GM23338 (cell line): ENCODE measurements around the gene NPAS2. TPM values are rescaled to one million over a fixed set of nuclear protein-coding genes. Genes with fewer than 3 reads are reported as not detected.

Experiments
- ATAC-seq: fragments of 200-7000 bp; cut with Tn5 transposase; 3 replicates; pipeline ENCODE4 v1.9.1; 2020
- DNase-seq: peaks from one replicate; pipeline ENCODE4 v3.0.0-alpha.2; 2015; ENCODE audit warnings: low spot score
- H2AFZ ChIP-seq: fragments of 200-600 bp; sonication (generic); 2 replicates; pipeline ENCODE4 v1.8.0; 2016; ENCODE audit warnings: antibody characterized with exemption, mild to moderate bottlenecking, moderate library complexity
- H3F3A ChIP-seq: fragments of 200-600 bp; sonication (generic); replicated peaks from 2 replicates; pipeline ENCODE4 v1.8.0; 2017; ENCODE audit warnings: antibody characterized with exemption, mixed run types, low read depth
- H3K27ac ChIP-seq: fragments of 200-600 bp; sonication (generic); 2 replicates; pipeline ENCODE4 v1.6.1; 2016; ENCODE audit warnings: low read depth
- H3K27me3 ChIP-seq: fragments of 200-600 bp; sonication (generic); 2 replicates; pipeline ENCODE4 v1.8.0; 2016; ENCODE audit warnings: mild to moderate bottlenecking, mixed run types, moderate library complexity; ENCODE audit not compliant: insufficient read depth
- H3K36me3 ChIP-seq: fragments of 200-600 bp; sonication (generic); 2 replicates; pipeline ENCODE4 v1.8.0; 2016; ENCODE audit warnings: mild to moderate bottlenecking; ENCODE audit not compliant: insufficient read depth
- H3K4me1 ChIP-seq: fragments of 200-600 bp; sonication (generic); 2 replicates; pipeline ENCODE4 v1.8.0; 2016; ENCODE audit warnings: mild to moderate bottlenecking, moderate library complexity; ENCODE audit not compliant: insufficient read depth
- H3K4me2 ChIP-seq: fragments of 200-600 bp; sonication (generic); 2 replicates; pipeline ENCODE4 v1.7.1; 2017; ENCODE audit warnings: mixed run types
- H3K4me3 ChIP-seq: fragments of 200-600 bp; sonication (generic); 2 replicates; pipeline ENCODE4 v1.6.1; 2016; ENCODE audit warnings: mixed run types
- H3K79me2 ChIP-seq: fragments of 200-600 bp; sonication (generic); replicated peaks from 2 replicates; pipeline ENCODE4 v1.8.0; 2017; ENCODE audit warnings: mild to moderate bottlenecking; ENCODE audit not compliant: insufficient read depth
- H3K9me2 ChIP-seq: fragments of 200-600 bp; sonication (generic); 2 replicates; pipeline ENCODE4 v1.8.0; 2017; ENCODE audit not compliant: insufficient read depth
- H4K20me1 ChIP-seq: fragments of 200-600 bp; sonication (generic); replicated peaks from 2 replicates; pipeline ENCODE4 v1.8.0; 2017; ENCODE audit warnings: mild to moderate bottlenecking; ENCODE audit not compliant: insufficient read depth
- H3K27ac Mint-ChIP-seq: 2 replicates; pipeline ENCODE4 v1.8.0; 2020; ENCODE audit warnings: inconsistent platforms, mild to moderate bottlenecking, moderate library complexity, mixed read lengths
- H3K27me3 Mint-ChIP-seq: 3 replicates; pipeline ENCODE4 v1.8.0; 2022; ENCODE audit warnings: low read depth, mild to moderate bottlenecking, moderate library complexity, mixed read lengths, inconsistent platforms; ENCODE audit not compliant: insufficient read depth, poor library complexity
- H3K36me3 Mint-ChIP-seq: 3 replicates; pipeline ENCODE4 v1.8.0; 2021; ENCODE audit warnings: low read depth, mild to moderate bottlenecking, inconsistent platforms, moderate library complexity, mixed read lengths
- H3K4me1 Mint-ChIP-seq: 3 replicates; pipeline ENCODE4 v1.8.0; 2020; ENCODE audit warnings: mild to moderate bottlenecking, inconsistent platforms, mixed read lengths
- H3K4me3 Mint-ChIP-seq: 3 replicates; pipeline ENCODE4 v1.8.0; 2021; ENCODE audit warnings: moderate library complexity, mild to moderate bottlenecking, inconsistent platforms, mixed read lengths
- H3K9me3 Mint-ChIP-seq: 3 replicates; pipeline ENCODE4 v1.8.0; 2020; ENCODE audit warnings: moderate library complexity, mild to moderate bottlenecking, inconsistent platforms, mixed read lengths
- EZH2 ChIP-seq: fragments of 200-600 bp; sonication (generic); IDR thresholded peaks from one replicate; pipeline ENCODE4 v1.8.0; 2017; ENCODE audit warnings: antibody characterized with exemption, mild to moderate bottlenecking, low read depth; ENCODE audit not compliant: unreplicated experiment
- STAT1 ChIP-seq: IDR thresholded peaks from one replicate; pipeline ENCODE4 v1.6.1; 2016; ENCODE audit warnings: antibody characterized with exemption; ENCODE audit not compliant: unreplicated experiment
- ZNF114 ChIP-seq: fragments of 250-450 bp; sonication (Bioruptor Pico); IDR thresholded peaks from 2 replicates; pipeline ENCODE4 v1.5.0; 2020; ENCODE audit warnings: mild to moderate bottlenecking, moderate library complexity
- polyA plus RNA-seq: library from polyadenylated mRNA; unstranded; fragments of >200 nt; fragmentation: Nextera tagmentation; extraction: Ambion mirVana; gene quantifications from 2 replicates; pipeline ENCODE4 v1.2.1, GENCODE V29; 2016
- total RNA-seq: library from RNA; depleted of rRNA; stranded (reverse); fragments of >200 nt; shearing (Covaris generic); gene quantifications from 2 replicates; pipeline ENCODE4 v1.2.3, GENCODE V29; 2014
- TF ChIP-seq, protein P1 (sequence below): IDR thresholded peaks from one replicate; pipeline ENCODE4 v1.6.1; 2018; ENCODE audit warnings: antibody characterized with exemption; ENCODE audit not compliant: unreplicated experiment
- TF ChIP-seq, protein P2 (sequence below): IDR thresholded peaks from 2 replicates; pipeline ENCODE4 v1.6.1; 2016; ENCODE audit warnings: antibody characterized with exemption
- TF ChIP-seq, protein P3 (sequence below), 2 experiments: fragments of 200-600 bp in 1 of 2; sonication (generic) in 1 of 2; conservative IDR thresholded peaks; 2 replicates each; pipeline versions ENCODE4 v1.5.1 to v1.6.1; 2016 to 2017; ENCODE audit warnings: antibody characterized with exemption in 2 of 2, low read depth in 2 of 2, mild to moderate bottlenecking in 2 of 2, moderate library complexity in 1 of 2

The NPAS2 gene
- total and polyA plus RNA-seq, 2 experiments from 2014 or later = 0.56 to 1.1 TPM

DNA sequence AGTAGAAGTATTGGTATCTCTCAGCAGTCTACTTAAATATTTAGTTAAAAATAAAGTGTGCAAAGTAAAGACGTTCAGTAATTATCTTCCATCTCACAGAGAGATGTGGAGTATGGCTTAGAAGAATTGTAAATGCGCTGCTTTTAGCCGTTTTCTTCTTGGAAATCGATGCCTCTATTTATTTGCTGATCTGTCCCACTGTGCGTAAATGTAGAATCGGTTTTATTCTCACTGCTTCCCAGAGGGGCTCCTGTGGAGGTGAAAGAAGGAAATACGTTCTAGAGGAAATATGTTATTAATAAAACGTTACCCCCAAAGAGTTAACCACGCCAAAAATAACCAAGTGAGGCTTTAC lies 1.9 kb downstream of the NPAS2 start (continued):
- TF ChIP-seq, protein P1, sequence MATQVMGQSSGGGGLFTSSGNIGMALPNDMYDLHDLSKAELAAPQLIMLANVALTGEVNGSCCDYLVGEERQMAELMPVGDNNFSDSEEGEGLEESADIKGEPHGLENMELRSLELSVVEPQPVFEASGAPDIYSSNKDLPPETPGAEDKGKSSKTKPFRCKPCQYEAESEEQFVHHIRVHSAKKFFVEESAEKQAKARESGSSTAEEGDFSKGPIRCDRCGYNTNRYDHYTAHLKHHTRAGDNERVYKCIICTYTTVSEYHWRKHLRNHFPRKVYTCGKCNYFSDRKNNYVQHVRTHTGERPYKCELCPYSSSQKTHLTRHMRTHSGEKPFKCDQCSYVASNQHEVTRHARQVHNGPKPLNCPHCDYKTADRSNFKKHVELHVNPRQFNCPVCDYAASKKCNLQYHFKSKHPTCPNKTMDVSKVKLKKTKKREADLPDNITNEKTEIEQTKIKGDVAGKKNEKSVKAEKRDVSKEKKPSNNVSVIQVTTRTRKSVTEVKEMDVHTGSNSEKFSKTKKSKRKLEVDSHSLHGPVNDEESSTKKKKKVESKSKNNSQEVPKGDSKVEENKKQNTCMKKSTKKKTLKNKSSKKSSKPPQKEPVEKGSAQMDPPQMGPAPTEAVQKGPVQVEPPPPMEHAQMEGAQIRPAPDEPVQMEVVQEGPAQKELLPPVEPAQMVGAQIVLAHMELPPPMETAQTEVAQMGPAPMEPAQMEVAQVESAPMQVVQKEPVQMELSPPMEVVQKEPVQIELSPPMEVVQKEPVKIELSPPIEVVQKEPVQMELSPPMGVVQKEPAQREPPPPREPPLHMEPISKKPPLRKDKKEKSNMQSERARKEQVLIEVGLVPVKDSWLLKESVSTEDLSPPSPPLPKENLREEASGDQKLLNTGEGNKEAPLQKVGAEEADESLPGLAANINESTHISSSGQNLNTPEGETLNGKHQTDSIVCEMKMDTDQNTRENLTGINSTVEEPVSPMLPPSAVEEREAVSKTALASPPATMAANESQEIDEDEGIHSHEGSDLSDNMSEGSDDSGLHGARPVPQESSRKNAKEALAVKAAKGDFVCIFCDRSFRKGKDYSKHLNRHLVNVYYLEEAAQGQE = no peak
- TF ChIP-seq, protein P2, sequence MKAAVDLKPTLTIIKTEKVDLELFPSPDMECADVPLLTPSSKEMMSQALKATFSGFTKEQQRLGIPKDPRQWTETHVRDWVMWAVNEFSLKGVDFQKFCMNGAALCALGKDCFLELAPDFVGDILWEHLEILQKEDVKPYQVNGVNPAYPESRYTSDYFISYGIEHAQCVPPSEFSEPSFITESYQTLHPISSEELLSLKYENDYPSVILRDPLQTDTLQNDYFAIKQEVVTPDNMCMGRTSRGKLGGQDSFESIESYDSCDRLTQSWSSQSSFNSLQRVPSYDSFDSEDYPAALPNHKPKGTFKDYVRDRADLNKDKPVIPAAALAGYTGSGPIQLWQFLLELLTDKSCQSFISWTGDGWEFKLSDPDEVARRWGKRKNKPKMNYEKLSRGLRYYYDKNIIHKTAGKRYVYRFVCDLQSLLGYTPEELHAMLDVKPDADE = no peak
- TF ChIP-seq, protein P3, sequence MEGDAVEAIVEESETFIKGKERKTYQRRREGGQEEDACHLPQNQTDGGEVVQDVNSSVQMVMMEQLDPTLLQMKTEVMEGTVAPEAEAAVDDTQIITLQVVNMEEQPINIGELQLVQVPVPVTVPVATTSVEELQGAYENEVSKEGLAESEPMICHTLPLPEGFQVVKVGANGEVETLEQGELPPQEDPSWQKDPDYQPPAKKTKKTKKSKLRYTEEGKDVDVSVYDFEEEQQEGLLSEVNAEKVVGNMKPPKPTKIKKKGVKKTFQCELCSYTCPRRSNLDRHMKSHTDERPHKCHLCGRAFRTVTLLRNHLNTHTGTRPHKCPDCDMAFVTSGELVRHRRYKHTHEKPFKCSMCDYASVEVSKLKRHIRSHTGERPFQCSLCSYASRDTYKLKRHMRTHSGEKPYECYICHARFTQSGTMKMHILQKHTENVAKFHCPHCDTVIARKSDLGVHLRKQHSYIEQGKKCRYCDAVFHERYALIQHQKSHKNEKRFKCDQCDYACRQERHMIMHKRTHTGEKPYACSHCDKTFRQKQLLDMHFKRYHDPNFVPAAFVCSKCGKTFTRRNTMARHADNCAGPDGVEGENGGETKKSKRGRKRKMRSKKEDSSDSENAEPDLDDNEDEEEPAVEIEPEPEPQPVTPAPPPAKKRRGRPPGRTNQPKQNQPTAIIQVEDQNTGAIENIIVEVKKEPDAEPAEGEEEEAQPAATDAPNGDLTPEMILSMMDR (conservative IDR thresholded peaks at IDR 0.05; ENCODE audit: low read depth in 2 of 2) = no peak

DNA sequence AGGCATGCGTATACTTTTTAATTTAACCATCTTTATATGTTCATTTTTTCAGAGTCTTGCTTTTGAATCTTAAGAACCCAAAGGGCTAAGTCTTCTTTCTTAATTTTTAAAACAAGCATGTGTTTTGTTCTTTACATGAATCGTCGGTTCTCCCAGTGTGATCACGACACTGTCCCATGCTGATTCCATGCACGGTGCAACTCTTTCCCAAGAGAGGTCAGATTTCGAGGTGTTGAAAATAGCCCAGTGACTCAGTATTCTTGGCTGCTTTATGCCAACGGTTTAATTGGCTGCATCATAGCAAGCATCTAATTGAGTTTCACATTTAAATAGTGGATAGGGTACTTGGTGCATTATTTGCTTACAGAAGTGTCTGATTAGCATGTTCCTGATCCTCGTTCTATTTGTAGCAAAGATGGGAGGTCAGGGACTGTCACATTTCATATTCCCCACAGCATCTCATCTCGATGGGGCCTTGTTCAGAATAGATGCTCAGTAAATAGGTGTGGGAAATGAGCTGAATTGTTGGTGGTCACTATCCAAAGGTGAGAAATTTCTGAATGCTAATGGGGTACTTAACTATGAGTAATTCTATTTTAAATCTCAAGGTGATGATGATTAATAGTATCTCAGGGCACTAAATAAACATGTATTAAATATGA lies 2.8 kb downstream of the NPAS2 start:
- peaks cover 53% of the 10 kb centered on the region for H3K27me3 ChIP-seq
- H2AFZ ChIP-seq = no peak overlapping the region
- H3K4me1 ChIP-seq = peaks cover 15% of the 10 kb centered on the region
- Mint-ChIP-seq H3K27ac (no peak overlapping the region), H3K4me1 (peaks cover 34% of the 10 kb centered on the region), H3K4me3 (no peak overlapping the region), H3K27me3 (peaks cover 43% of the 10 kb centered on the region), H3K36me3 (no peaks in the 10 kb centered on the region; the same call in 2 of the 3 replicates), H3K9me3 (peaks cover under 1% of the 10 kb centered on the region; the same call in 1 of the 3 replicates)
- no peak overlapping the region for H3K4me3 ChIP-seq
- H3K36me3 ChIP-seq = no peaks in the 10 kb centered on the region
- no peaks in the 10 kb centered on the region for H3K9me2 ChIP-seq
- no peak overlapping the region for H3K4me2 ChIP-seq
- no peak overlapping the region for H3K27ac ChIP-seq
- DNase-seq = no peak
- H3K79me2 ChIP-seq = no peaks in the 10 kb centered on the region
- no peaks in the 10 kb centered on the region; the same call in 1 of the 2 replicates for H4K20me1 ChIP-seq
- H3F3A ChIP-seq = no peaks in the 10 kb centered on the region
- ATAC-seq = no peak
- TF ChIP-seq EZH2 = no peak
- TF ChIP-seq, protein P2 = no peak
- TF ChIP-seq, protein P1 = no peak
- no peak for TF ChIP-seq ZNF114
- no peak for TF ChIP-seq STAT1
